HG03378 (cell line): ENCODE results near the gene DGKA.
"Not testable (repeated sequence)": the region's sequence is repeated elsewhere in the genome, so short reads cannot be mapped to it uniquely, and the experiment has no call there.

Source experiments
- ATAC-seq: cut with Tn5 transposase; IDR thresholded peaks from one replicate; pipeline ENCODE4 v1.9.1; 2021; ENCODE audit warnings: mild to moderate bottlenecking, moderate library complexity; ENCODE audit not compliant: unreplicated experiment

The DGKA gene

GRCh38 chr12:55965941-55966407 lies 35.0 kb downstream of the DGKA start, which contains the start of gene PMEL:
TSS of gene PMEL (minus strand) at chr12:55966042. CDS start at chr12:55966011, 31 bp downstream.
- no peak for ATAC-seq

- ATAC-seq = peak; percentile 75
Measured at GRCh38 chr12:55966408-55967281, 35.7 kb downstream of the DGKA start, which contains the start of gene CDK2. TSS of gene CDK2 (plus strand) at chr12:55966830. CDS start at chr12:55967009, 179 bp downstream.

DNA sequence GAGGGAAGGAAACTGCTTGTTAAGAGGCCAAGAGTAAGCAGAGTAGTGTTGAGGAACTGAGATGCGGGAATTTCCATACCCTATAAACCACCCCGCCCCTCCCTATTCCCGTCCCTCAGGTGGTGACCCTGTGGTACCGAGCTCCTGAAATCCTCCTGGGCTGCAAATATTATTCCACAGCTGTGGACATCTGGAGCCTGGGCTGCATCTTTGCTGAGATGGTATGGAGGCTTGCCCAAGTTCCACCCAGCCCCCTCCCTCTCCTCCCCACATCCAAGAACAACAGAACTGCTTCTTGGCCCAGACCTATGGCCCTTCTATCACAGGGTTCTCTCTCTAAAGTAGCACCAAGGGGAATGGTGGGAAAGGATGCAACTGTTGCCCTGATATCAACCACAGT lies 38.4 kb downstream of the DGKA start:
- no peak for ATAC-seq

DNA sequence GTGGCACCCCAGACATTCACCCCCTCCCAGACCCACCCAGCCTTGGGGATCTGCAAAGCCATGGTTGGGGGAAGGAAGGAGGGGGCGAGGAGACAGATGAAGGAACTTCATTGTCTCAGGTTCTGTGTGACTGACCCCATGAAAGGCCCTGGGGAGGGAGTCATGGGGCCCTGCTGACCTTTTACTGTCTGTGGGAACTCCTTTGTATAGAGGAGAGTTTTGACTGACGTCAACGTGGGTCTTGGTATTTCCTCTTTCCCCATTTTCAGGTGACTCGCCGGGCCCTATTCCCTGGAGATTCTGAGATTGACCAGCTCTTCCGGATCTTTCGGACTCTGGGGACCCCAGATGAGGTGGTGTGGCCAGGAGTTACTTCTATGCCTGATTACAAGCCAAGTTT lies 39.8 kb downstream of the DGKA start:
- ATAC-seq = no peak

DNA sequence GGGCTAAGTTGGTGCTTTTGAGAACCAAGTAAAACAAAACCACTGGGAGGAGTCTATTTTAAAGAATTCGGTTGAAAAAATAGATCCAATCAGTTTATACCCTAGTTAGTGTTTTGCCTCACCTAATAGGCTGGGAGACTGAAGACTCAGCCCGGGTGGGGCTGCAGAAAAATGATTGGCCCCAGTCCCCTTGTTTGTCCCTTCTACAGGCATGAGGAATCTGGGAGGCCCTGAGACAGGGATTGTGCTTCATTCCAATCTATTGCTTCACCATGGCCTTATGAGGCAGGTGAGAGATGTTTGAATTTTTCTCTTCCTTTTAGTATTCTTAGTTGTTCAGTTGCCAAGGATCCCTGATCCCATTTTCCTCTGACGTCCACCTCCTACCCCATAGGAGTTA lies 41.1 kb downstream of the DGKA start:
- no peak for ATAC-seq

DNA sequence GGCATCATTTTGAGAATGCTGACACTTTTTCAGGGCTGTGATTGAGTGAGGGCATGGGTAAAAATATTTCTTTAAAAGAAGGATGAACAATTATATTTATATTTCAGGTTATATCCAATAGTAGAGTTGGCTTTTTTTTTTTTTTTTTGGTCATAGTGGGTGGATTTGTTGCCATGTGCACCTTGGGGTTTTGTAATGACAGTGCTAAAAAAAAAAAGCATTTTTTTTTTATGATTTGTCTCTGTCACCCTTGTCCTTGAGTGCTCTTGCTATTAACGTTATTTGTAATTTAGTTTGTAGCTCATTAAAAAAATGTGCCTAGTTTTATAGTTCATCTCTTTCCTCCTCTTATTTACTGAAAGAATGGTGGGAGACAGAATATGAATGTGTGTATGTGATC lies 41.5 kb downstream of the DGKA start:
- no peak for ATAC-seq

- no peak for ATAC-seq
Measured at GRCh38 chr12:55972911-55973598, 42.1 kb downstream of the DGKA start.

DNA sequence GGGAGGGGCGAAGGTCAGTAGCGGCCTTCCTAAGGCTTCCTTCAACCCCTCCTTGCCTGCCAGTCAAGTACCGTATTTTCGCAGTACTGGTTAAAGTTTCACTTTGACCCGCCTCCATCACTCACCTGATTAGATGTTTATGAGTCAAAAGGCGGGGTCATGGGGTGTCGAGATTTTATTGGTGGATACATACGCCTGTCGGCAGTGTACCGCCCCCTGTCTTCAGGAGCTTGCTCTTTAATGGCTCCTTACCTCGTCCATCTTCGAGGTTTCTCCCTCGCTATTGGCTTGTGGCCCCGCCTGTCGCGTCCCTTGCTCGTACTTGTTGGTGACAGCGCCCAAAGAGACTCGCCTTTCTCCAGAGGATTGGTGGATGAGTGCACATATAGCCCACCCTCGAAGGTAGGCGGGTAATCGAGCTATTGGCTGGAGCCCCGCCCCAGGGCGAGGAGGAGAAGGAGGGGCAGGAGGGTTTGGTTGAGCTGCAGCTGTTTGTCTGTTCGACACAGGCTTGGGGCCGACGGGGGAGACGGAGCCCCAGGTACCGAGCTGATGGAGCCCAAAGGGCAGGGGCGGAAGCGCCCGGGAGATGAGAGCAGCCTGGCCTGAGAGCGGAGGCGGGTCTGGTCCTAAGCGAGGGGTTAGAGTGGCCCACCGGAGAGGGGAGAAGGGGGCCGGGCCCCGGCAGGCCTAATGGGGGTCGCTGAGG lies 42.8 kb downstream of the DGKA start, which contains the start of gene RAB5B:
RAB5B (plus strand) TSS at position 480 of the 709 bp plus-strand sequence. CDS start 12,883 bp downstream, outside the sequence.
- peak; percentile 94 for ATAC-seq

GRCh38 chr12:55974308-55974730 lies 43.4 kb downstream of the DGKA start:
- no peak for ATAC-seq

GRCh38 chr12:55978393-55978792 lies 47.4 kb downstream of the DGKA start:
- no peak for ATAC-seq

GRCh38 chr12:55979069-55979468 lies 48.1 kb downstream of the DGKA start:
- no peak for ATAC-seq

- ATAC-seq = not testable (repeated sequence)
Measured at GRCh38 chr12:55981882-55982281, 50.9 kb downstream of the DGKA start.

DNA sequence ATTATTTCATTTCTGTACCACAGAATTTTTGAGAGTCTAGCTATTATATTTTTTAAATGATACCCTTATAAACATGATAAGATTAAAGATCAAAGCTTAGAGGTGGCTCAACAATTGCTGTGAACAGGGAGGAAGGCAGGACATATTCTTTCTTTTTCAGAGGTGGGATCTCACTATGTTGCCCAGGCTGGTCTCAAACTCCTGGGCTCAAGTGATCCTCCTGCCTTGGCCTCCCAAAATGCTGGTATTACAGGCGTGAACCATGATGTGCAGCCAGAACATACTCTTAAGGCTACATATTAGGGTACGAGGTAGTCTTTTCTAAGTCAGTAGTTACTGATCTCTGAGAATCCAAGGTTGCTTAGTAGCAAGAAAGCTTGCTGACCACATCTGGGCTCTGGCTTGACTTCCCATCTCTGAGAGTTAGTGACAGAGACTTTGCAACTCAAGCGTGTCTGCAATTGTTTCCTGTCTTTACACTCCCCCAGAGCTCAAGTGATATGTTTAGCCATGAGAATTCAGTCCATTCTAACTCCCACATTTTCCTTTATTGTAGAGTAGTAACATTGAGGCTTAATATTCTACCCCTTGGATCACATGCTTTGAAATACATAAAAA lies 51.5 kb downstream of the DGKA start:
- ATAC-seq = peak; percentile 83

DNA sequence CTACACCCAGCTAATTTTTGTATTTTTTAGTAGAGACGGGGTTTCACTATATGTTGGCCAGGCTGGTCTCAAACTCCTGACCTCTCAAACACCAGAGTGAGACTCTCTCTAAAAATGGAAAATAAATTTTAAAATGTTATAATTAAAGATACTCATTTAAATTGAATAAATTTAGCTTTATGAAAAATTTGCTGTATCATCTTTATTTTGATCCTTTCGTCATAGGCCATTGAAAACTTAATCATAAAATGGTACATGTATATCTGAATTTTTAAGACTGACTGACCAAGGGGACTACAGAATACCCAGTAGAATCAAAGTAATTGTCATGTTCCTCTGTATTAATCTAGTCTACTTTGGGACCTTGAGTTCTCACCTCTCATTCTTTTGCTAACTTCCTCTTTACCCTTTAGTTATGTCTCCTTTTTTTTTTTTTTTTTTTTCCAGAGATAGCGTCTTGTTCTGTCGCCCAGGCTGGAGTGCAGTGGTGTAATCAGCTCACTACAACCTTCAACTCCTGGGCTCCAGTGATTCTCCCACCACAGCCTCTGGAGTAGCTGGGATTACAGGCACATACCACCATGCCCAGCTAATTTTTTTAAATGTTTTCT lies 52.4 kb downstream of the DGKA start:
- ATAC-seq = no peak

DNA sequence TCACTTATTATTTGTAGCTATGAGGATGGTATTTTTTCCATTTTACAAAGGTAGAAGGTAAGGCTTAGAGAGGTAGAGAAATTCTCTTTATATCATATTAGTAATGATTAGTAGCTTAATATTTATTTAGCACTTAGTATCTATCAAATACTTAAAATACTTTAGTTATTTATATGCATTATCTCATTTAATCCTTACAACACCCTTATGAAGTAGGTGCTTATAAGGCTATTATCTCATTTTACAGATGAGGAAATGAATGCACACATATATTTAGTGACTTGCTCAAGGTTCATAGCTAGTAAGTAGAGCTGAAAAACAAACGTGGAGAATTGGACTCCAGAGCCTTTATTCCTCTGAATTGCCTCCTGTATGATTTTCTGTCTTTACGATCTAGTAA lies 53.9 kb downstream of the DGKA start:
- no peak for ATAC-seq

GRCh38 chr12:55985341-55985740 lies 54.4 kb downstream of the DGKA start:
- no peak for ATAC-seq

- not testable (repeated sequence) for ATAC-seq
Measured at GRCh38 chr12:55985976-55986375, 55.0 kb downstream of the DGKA start.

DNA sequence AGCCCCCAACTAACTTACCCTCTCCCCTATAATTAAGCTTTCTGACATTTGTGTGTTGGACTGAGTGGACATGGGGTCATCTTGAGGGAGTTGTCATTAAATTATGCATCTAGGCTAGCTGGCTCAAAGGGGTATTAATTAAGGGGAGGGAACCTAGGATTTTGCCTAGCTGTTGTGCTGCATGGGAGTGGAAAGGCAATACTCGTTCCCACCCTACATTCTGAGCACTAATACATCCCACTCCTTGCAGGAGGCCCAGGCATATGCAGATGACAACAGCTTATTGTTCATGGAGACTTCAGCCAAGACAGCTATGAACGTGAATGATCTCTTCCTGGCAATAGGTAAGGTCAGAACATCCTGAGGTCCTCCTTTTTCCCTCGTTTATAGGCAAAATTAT lies 60.1 kb downstream of the DGKA start:
- ATAC-seq = no peak

- no peak for ATAC-seq
Measured at GRCh38 chr12:55993230-55993853, 62.4 kb downstream of the DGKA start.

DNA sequence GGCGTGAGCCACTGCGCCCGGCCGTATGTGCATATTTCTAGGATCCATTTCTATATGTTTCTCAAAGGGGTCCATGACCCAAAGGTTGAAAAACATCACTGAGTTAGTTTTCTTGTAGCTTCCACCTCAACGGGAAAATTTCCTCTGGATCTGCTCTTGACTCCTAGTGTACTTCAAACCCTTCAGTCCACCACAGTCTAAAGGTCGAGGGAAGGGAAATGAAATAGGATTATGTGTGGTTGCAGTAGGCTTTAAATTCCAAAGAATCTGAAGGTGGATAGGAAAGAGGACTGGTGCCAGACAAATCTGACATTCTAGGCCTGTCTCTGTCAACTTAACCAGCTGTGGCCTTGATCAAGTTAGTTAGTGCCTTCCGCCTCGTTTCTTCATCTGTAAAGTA lies 64.4 kb downstream of the DGKA start:
- no peak for ATAC-seq
